Suprapubic skin (tissue), 4 donors: ENCODE results near the gene MLPH.

ENCODE experiments used
- CTCF ChIP-seq, 2 donors: fragments of 200-600 bp in 1 of 2; fragments of 450-650 bp in 1 of 2; sonication (generic) in 1 of 2; IDR thresholded peaks; one replicate each; pipeline ENCODE4 v1.5.1; 2016 to 2019; ENCODE audit warnings: antibody characterized with exemption in 2 of 2, mild to moderate bottlenecking in 1 of 2, moderate library complexity in 1 of 2
- EP300 ChIP-seq: sonication (generic); formaldehyde crosslinking; IDR thresholded peaks from one replicate; pipeline ENCODE4 v1.6.1; 2017; ENCODE audit warnings: antibody characterized with exemption
- POLR2A ChIP-seq, 2 donors: fragments of 450-650 bp; IDR thresholded peaks; one replicate each; pipeline ENCODE4 v1.6.1; 2017; ENCODE audit warnings: antibody characterized with exemption in 2 of 2, mild to moderate bottlenecking in 2 of 2, moderate library complexity in 2 of 2
- POLR2AphosphoS5 ChIP-seq, 3 donors: sonication (generic); formaldehyde crosslinking; IDR thresholded peaks; one replicate each; pipeline ENCODE4 v1.6.1; 2017; ENCODE audit warnings: antibody characterized with exemption in 3 of 3

GRCh38 chr2:237440819-237441281, 46.2 kb upstream of the MLPH start:
- TF ChIP-seq POLR2A (IDR thresholded peaks at IDR 0.05) (no peak), POLR2AphosphoS5 (IDR thresholded peaks at IDR 0.05) (no peak), CTCF (IDR thresholded peaks at IDR 0.05) (no peak), EP300 (no peak)
